HG03460 (cell line): ENCODE measurements around the gene SPAG9.
"Not testable (repeated sequence)": the region's sequence is repeated elsewhere in the genome, so short reads cannot be mapped to it uniquely, and the experiment has no call there.

Source experiments
- ATAC-seq: cut with Tn5 transposase; IDR thresholded peaks from one replicate; pipeline ENCODE4 v1.9.1; 2021; ENCODE audit not compliant: unreplicated experiment

Gene SPAG9

DNA sequence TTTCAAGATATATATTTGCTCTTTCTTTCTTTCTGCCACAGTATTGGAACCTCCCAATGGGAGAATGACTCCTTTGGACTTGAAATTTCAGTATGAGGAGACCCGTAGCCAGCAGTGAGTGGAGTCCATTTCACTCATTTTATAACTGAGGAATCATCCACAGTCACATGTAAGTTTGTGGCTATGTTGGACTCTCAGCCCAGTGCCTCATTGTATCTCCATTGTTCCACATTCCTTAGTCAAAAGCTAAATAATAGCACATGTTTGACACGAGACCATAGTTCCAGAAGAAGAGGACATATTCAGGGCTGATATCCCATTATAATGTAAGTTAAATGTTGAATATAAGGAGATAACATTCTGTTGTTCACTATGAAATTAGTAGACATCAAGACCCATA is 12.7 kb upstream of the SPAG9 start:
- ATAC-seq = no peak

- no peak for ATAC-seq
Observed at GRCh38 chr17:51132964-51133319, 12.3 kb upstream of the SPAG9 start.

DNA sequence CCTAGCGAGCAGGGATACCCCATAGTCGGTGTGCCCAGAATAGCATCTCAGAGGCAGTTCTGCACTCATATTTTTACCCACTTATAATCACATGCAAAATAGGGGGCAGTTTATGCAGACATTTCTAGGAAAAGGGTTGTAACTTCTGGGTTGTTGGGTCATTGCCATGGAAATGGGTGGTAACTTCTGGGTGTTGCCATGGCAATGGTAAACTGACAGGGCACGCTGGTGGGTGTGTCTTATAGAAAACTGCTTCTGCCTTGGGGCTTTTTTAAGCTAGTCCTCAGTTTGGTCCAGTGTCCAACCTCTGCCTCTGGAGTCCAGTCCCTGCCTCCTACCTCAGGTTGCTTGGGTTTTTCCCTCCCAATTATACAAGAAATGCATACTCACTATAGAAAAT is 7.4 kb upstream of the SPAG9 start:
- ATAC-seq = no peak

DNA sequence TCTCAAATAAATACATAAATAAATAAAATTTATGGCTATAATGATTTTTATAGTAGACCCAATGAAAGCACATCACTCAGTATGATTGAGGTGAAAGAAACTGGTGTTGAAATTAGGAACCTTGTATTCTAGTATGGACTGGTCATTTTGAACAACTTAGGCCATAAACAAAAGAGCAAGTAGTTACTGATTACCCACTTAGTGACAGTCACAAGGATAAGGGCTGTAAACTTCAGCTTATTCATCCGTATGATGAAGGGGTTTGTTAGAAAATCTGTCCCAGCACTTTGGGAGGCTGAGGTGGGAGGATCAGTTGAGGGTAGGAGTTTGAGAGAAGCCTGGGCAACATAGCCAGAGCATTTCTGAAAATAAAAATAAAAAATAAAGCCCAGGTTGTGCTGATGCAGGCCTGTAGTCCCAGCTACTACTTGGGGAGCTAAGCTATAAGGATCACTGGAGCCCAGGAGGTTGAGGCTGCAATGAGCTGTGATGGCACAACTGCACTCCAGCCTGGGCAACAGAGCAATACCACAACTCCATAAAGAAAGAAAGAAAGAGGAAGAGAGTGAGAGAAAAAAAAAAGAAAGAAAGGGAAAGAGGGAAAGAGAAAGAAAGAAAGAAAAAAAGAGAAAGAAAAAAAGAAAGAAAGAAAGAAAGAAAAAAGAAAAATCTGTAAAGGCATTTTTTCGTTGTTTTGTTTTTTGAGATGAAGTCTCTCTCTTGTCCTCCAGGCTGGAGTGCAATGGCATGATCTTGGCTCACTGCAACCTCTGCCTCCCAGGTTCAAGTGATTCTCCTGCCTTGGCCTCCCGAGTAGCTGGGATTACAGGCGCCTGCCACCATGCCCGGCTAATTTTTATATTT is 4.2 kb upstream of the SPAG9 start:
- no peak for ATAC-seq

GRCh38 chr17:51122473-51123115 is 1.9 kb upstream of the SPAG9 start:
- ATAC-seq = not testable (repeated sequence)

- peak; percentile 26 for ATAC-seq
Observed at GRCh38 chr17:51121620-51122472, 1.2 kb upstream of the SPAG9 start.

DNA sequence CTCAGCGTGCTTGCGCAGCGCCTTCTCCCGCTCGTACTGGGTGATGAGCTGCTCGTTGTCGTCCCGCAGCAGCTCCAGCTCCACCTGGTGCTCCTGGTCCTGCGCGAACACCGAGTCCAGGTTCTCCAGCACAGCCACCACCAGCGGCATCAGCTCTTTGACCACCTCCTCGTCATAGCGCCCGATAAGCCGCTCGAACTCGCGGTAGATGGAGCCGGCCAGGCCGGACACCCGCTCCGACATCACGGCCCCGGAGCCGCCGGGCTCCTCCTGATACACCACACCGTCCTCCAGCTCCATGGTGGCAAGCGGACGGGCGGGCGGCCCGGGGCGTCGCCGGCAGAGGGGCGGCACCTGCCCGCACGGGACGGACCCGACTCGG is 320 bp downstream of the SPAG9 start:
- peak; percentile 34 for ATAC-seq

DNA sequence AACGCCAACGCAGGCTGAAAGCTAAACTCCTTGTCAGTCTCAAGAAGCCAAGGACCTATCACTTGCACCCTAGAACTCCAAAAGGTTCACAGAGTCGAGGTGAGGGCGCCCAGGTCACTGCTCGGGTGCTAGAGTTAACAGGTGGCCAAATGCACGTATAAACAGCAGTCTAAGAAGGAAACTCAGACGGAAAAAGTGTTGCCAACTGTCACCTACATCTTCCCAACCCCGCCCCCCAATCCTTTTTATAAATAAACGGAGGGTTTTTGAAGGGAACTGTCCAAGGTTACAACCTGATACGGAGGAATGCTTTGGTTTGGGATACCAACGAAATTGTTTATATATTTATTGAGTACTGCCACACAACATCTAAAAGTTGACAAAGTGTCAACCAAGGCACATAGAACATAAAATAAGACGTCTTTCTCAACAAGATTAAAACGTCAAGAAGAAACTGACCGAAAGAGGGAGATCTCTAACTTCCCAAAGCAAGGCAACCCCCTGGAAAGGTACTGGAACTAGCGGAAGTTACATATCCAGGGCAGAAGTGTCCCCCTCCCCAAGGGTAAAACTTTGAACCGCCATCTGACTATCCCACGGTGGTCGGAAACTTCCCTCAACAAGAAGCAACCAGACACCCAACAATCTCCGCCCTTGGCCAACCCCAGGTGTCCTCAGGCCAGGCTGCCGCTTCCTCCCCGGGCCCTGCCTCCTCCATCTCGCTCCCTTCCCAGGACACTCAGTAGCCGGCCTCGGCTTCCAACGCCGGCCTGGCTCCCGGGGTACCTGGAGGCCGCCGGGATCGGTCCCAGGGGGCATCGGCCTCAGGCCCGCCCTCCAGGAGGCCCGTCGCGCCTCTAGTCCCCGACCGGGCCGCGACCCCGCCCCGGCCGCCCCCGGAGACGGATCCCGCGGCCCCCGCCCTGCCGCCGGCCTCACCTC is 982 bp downstream of the SPAG9 start:
- ATAC-seq = peak; percentile 18

DNA sequence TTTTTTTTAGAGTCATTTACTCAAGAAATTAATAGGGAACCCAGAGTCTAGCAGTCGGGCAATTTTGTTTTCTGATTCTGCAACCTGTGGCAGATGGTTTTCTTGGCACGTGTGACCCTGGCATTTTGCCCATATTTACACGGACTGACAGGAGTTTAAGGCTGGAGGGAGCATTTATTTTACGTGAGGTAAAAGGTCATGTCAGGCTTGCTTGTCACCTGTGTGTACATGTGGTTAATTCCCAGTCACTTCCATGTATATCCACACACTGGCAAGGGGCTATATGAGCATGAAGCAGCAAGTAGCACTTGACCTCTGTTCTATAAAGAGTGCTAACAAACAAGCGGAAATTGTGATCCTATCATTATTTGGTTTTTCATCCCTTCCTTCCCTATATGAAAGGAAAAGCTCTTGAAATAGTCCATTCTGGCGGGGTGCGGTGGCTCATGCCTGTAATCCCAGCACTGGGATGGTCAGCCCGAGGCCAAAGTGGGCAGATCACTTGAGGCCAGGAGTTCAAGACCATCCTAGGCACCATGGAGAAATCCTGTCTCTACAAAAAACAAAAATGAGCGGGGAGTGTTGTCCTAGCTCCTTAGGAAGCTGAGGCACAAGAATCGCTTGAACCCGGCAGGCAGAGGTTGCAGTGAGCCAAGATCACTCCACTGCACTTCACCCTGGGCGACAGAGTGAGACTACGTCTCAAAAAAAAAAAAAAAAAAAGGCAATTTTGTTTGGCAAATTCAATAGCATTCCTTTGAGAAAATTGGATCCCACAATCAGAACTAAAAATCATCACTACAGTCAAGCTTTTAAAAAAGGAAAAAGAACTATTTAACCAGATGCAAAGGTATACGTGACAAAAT is 2.1 kb downstream of the SPAG9 start:
- no peak for ATAC-seq

GRCh38 chr17:51115179-51115578 is 5.5 kb downstream of the SPAG9 start:
- ATAC-seq = no peak

- peak; percentile 65 for ATAC-seq
Observed at GRCh38 chr17:51112303-51113222, 8.1 kb downstream of the SPAG9 start.

GRCh38 chr17:51107778-51108177 is 12.9 kb downstream of the SPAG9 start:
- ATAC-seq = no peak

DNA sequence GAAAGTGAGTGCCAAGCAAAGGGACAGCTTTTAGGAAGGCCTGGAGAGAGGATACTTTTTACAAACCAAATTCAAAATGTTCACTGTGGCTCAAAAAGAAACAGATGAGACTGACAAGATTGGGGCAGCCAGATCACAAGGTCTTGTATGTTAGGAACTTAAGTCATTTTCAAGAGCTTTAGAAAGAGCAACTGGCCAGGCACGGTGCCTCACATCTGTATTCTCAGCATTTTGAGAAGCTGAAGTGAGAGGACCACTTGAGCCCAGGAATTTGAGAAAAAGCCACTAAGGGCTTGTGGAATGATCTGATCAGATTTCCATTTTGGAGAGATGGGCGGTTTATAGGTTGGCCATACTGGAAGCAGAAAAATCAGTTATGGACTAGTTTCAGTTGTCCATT is 17.2 kb downstream of the SPAG9 start:
- no peak for ATAC-seq

- no peak for ATAC-seq
Observed at GRCh38 chr17:51103050-51103449, 17.6 kb downstream of the SPAG9 start.

GRCh38 chr17:51097708-51098446 is 22.8 kb downstream of the SPAG9 start:
- ATAC-seq = no peak

GRCh38 chr17:51091635-51092034 is 29.0 kb downstream of the SPAG9 start:
- no peak for ATAC-seq

DNA sequence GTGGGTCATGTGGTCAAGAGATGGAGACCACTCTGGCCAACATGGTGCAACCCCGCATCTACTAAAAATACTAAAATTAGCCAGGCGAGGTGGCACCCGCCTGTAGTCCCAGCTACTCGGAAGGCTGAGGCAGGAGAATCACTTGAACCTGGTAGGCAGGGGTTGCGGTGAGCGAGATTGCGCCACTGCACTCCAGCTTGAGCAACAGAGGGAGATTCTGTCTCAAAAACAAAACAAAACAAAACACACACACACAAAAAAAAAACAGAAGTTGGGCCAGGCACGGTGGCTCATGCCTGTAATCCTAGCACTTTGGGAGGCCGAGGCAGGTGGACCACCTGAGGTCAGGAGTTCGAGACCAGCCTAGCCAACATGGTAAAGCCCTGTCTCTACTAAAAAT is 31.8 kb downstream of the SPAG9 start:
- ATAC-seq = not testable (repeated sequence)

GRCh38 chr17:51088287-51088686 is 32.4 kb downstream of the SPAG9 start:
- no peak for ATAC-seq
